IMR-90 (cell line): Measurements from ENCODE around the gene PTH1R. TPM values are rescaled to one million over a fixed set of nuclear protein-coding genes. Genes with fewer than 3 reads are reported as not detected.

Experiments used
- ATAC-seq: fragments of 200-7000 bp; cut with Tn5 transposase; 2 replicates; pipeline ENCODE4 v1.9.1; 2020; ENCODE audit warnings: low read depth, mild to moderate bottlenecking, moderate library complexity
- BruUV-seq: library from RNA; stranded (reverse); fragments of 400-500 nt; replicated peaks from 2 replicates; lab custom pipeline; 2021; lab: Mats Ljungman, UMichigan
- CTCF ChIA-PET: fragments of 300-600 bp; formaldehyde crosslinking; extraction: SDS; loops from one replicate; lab custom pipeline; 2021; ENCODE audit warnings: antibody characterized with exemption; lab: Yijun Ruan, JAX
- POLR2A ChIA-PET: fragments of 300-600 bp; sonication (Branson Sonifier 250); formaldehyde crosslinking; loops from one replicate; lab custom pipeline; 2022; ENCODE audit warnings: antibody characterized with exemption; ENCODE audit not compliant: unreplicated experiment; lab: Charles Lee
- DNase-seq: peaks from one replicate; pipeline ENCODE4 v3.0.0; 2013
- H2AFZ ChIP-seq: replicated peaks from 2 replicates; pipeline ENCODE3; 2013; ENCODE audit warnings: low read length, mild to moderate bottlenecking; ENCODE audit not compliant: poor library complexity
- H2AK5ac ChIP-seq: 2 replicates; pipeline ENCODE4 v1.6.1; 2013; ENCODE audit warnings: low read depth, low read length, inconsistent platforms
- H2AK9ac ChIP-seq: replicated peaks from 2 replicates; pipeline ENCODE3; 2013; ENCODE audit warnings: mild to moderate bottlenecking, low read depth, low read length, moderate library complexity; ENCODE audit not compliant: poor library complexity
- H2BK120ac ChIP-seq: 2 replicates; pipeline ENCODE4 v1.6.1; 2013; ENCODE audit warnings: low read depth, low read length, inconsistent platforms
- H2BK15ac ChIP-seq: 3 replicates; pipeline ENCODE4 v1.6.1; 2013; ENCODE audit warnings: low read depth, low read length, inconsistent platforms
- H2BK20ac ChIP-seq: 2 replicates; pipeline ENCODE4 v1.6.1; 2013; ENCODE audit warnings: low read depth, mild to moderate bottlenecking, inconsistent platforms, low read length, moderate library complexity
- H2BK5ac ChIP-seq: 2 replicates; pipeline ENCODE4 v1.6.1; 2013; ENCODE audit warnings: mild to moderate bottlenecking, low read depth, low read length, inconsistent platforms; ENCODE audit not compliant: poor library complexity, severe bottlenecking
- H3K14ac ChIP-seq: replicated peaks from 2 replicates; pipeline ENCODE4 v1.6.1; 2013; ENCODE audit warnings: low read depth, low read length, inconsistent platforms
- H3K18ac ChIP-seq: 2 replicates; pipeline ENCODE4 v1.6.1; 2013; ENCODE audit warnings: low read depth, low read length, control low read depth
- H3K23ac ChIP-seq: 2 replicates; pipeline ENCODE4 v1.6.1; 2013; ENCODE audit warnings: low read depth, low read length, inconsistent platforms
- H3K27ac ChIP-seq: 2 replicates; pipeline ENCODE4 v1.5.1; 2013; ENCODE audit warnings: mild to moderate bottlenecking, control low read depth, low read length; ENCODE audit not compliant: insufficient read depth
- H3K27me3 ChIP-seq: 2 replicates; pipeline ENCODE4 v1.6.1; 2013; ENCODE audit warnings: low read length; ENCODE audit not compliant: control insufficient read depth, insufficient read depth
- H3K36me3 ChIP-seq: 2 replicates; pipeline ENCODE4 v1.6.1; 2013; ENCODE audit warnings: low read length, mixed read lengths; ENCODE audit not compliant: control insufficient read depth, insufficient read depth
- H3K4ac ChIP-seq: 2 replicates; pipeline ENCODE4 v1.6.1; 2013; ENCODE audit warnings: low read depth, low read length, inconsistent platforms
- H3K4me1 ChIP-seq: 2 replicates; pipeline ENCODE4 v1.6.1; 2013; ENCODE audit warnings: low read length, mixed read lengths; ENCODE audit not compliant: control insufficient read depth, insufficient read depth
- H3K4me2 ChIP-seq: 2 replicates; pipeline ENCODE4 v1.6.1; 2013; ENCODE audit warnings: low read depth, mild to moderate bottlenecking, control low read depth, low read length, moderate library complexity
- H3K4me3 ChIP-seq: 2 replicates; pipeline ENCODE4 v1.5.1; 2013; ENCODE audit warnings: low read depth, mild to moderate bottlenecking, control low read depth, low read length, moderate library complexity; ENCODE audit not compliant: insufficient read depth
- H3K56ac ChIP-seq: 2 replicates; pipeline ENCODE4 v1.6.1; 2013; ENCODE audit warnings: low read length, inconsistent platforms; ENCODE audit not compliant: insufficient read depth; ENCODE audit errors: extremely low read depth
- H3K79me1 ChIP-seq, 2 experiments: 2 replicates each; pipeline ENCODE4 v1.6.1; 2013; ENCODE audit warnings: low read length in 2 of 2, inconsistent platforms in 1 of 2, low read depth in 1 of 2
- H3K9ac ChIP-seq: 2 replicates; pipeline ENCODE4 v1.6.1; 2013; ENCODE audit warnings: low read depth, low read length, control low read depth
- H3K9me1 ChIP-seq: 2 replicates; pipeline ENCODE4 v1.6.1; 2013; ENCODE audit warnings: low read length, inconsistent platforms; ENCODE audit not compliant: insufficient read depth
- H3K9me3 ChIP-seq: 2 replicates; pipeline ENCODE4 v1.6.1; 2013; ENCODE audit warnings: low read length; ENCODE audit not compliant: control insufficient read depth, insufficient read depth
- H4K20me1 ChIP-seq: 2 replicates; pipeline ENCODE4 v1.6.1; 2013; ENCODE audit warnings: low read length, inconsistent platforms; ENCODE audit not compliant: insufficient read depth
- H4K5ac ChIP-seq: 2 replicates; pipeline ENCODE4 v1.6.1; 2013; ENCODE audit warnings: mild to moderate bottlenecking, low read depth, low read length, control low read depth
- H4K8ac ChIP-seq, 2 experiments: 2 replicates each; pipeline ENCODE4 v1.6.1; 2013; ENCODE audit warnings: low read depth in 2 of 2, low read length in 2 of 2, control low read depth in 1 of 2, inconsistent platforms in 1 of 2
- H4K91ac ChIP-seq: 2 replicates; pipeline ENCODE4 v1.6.1; 2013; ENCODE audit warnings: low read depth, low read length, inconsistent platforms; ENCODE audit not compliant: insufficient read depth
- CHD1 ChIP-seq: IDR thresholded peaks from 2 replicates; pipeline ENCODE4 v1.6.1; 2012; ENCODE audit warnings: low read depth, low read length, improper control_type of control experiment
- CTCF ChIP-seq: conservative IDR thresholded peaks from 2 replicates; pipeline ENCODE4 v1.5.1; 2012; ENCODE audit warnings: mild to moderate bottlenecking, low read depth, low read length, improper control_type of control experiment
- MAZ ChIP-seq: IDR thresholded peaks from 2 replicates; pipeline ENCODE4 v1.6.1; 2012; ENCODE audit warnings: low read depth, mild to moderate bottlenecking, low read length, improper control_type of control experiment, moderate library complexity, borderline replicate concordance
- MXI1 ChIP-seq: IDR thresholded peaks from 2 replicates; pipeline ENCODE4 v1.6.1; 2012; ENCODE audit warnings: low read depth, mild to moderate bottlenecking, low read length, moderate library complexity, borderline replicate concordance
- RAD21 ChIP-seq: IDR thresholded peaks from 2 replicates; pipeline ENCODE4 v1.6.1; 2012; ENCODE audit warnings: low read length, improper control_type of control experiment
- WGBS, 2 experiments: methylation state at CpG; one replicate each; pipeline versions ENCODE4 v1.1.5 to v1.1.7; 2013; ENCODE audit warnings: missing lambda C conversion rate in 2 of 2; ENCODE audit not compliant: insufficient read length in 1 of 2; ENCODE audit errors: extremely low coverage in 2 of 2; 5-methylcytosine and 5-hydroxymethylcytosine counted together
- dilution Hi-C: fragments of 300-500 bp; cut with HindIII; formaldehyde crosslinking; loops from one replicate; pipeline ENCODE4 v1.14.3; 2018; ENCODE audit warnings: low sequenced_read_pairs; ENCODE audit not compliant: unreplicated experiment
- in situ Hi-C: fragments of 300-500 bp; cut with MboI; formaldehyde crosslinking; loops from 3 replicates; pipeline ENCODE4 v1.14.3; 2019; ENCODE audit warnings: low sequenced_read_pairs, inconsistent platforms, mixed read lengths
- intact Hi-C: fragments of 100-400 bp; cut with micrococcal nuclease; formaldehyde crosslinking; loops from 2 replicates; pipeline ENCODE4 v1.10.0; 2022
- polyA plus RNA-seq, 3 experiments: library from polyadenylated mRNA; depleted of rRNA; stranded (reverse); fragments of >200 nt; gene quantifications; 2 replicates each; pipeline ENCODE4 v1.2.3, GENCODE V29; 2012; ENCODE audit warnings: low replicate concordance in 1 of 3
- total RNA-seq: library from RNA; depleted of rRNA; stranded (reverse); fragments of >200 nt; gene quantifications from 2 replicates; pipeline ENCODE4 v1.2.3, GENCODE V29; 2012
- TF ChIP-seq, protein P1 (sequence below): fragments of 150-350 bp; IDR thresholded peaks from 2 replicates; pipeline ENCODE4 v1.6.1; 2017; ENCODE audit warnings: mild to moderate bottlenecking, antibody characterized with exemption, low read length, low read depth

PTH1R gene
- total and polyA plus RNA-seq, 2 of the 4 experiments (the other 2 are of a cell fraction): 0.15 to 0.18 TPM

- Histone ChIP-seq H3K56ac (0 out of 2 replicates have a peak overlapping the region, but pooled peaks have one; percentile 3), H3K4ac (peak overlapping the region; percentile 85), H2BK120ac (peak overlapping the region; percentile 36; the same call in 1 of the 2 replicates), H2BK15ac (no peak overlapping the region), H4K20me1 (no peaks in the 10 kb centered on the region), H3K23ac (peak overlapping the region; percentile 98), H3K27ac (peak overlapping the region; percentile 16; the same call in 1 of the 2 replicates), H2AK9ac (peak overlapping the region; percentile 79), H3K79me1 (no peaks in the 10 kb centered on the region), H3K18ac (peak overlapping the region; percentile 26; the same call in 1 of the 2 replicates), H3K4me3 (peak overlapping the region; percentile 23), H3K27me3 (peaks cover 3% of the 10 kb centered on the region; the same call in 1 of the 2 replicates), H2AFZ (peak overlapping the region; percentile 92), H3K9ac (peak overlapping the region; percentile 57), H3K4me1 (peaks cover 7% of the 10 kb centered on the region; the same call in 1 of the 2 replicates), H3K14ac (peak overlapping the region; percentile 95), H3K4me2 (peak overlapping the region; percentile 87), H4K5ac (peak overlapping the region; percentile 73), H3K9me3 (peaks cover 3% of the 10 kb centered on the region), H3K36me3 (no peaks in the 10 kb centered on the region), H3K9me1 (peaks cover 3% of the 10 kb centered on the region), H2BK20ac (0 out of 2 replicates have a peak overlapping the region, but pooled peaks have one; percentile 64), H2BK5ac (no peak overlapping the region), H4K91ac (peak overlapping the region; percentile 61; the same call in 1 of the 2 replicates), H2AK5ac (peak overlapping the region; percentile 90), H4K8ac (peak overlapping the region; percentile 93 to 94)
- peak; percentile 92 for ATAC-seq
- no peak for TF ChIP-seq CHD1
- TF ChIP-seq CTCF: peak; percentile 44
- TF ChIP-seq MXI1: no peak
- peak; percentile 2; the same call in 1 of the 2 replicates for TF ChIP-seq RAD21
- peak; percentile 45; the same call in 1 of the 2 replicates for TF ChIP-seq MAZ
- TF ChIP-seq, protein P1, sequence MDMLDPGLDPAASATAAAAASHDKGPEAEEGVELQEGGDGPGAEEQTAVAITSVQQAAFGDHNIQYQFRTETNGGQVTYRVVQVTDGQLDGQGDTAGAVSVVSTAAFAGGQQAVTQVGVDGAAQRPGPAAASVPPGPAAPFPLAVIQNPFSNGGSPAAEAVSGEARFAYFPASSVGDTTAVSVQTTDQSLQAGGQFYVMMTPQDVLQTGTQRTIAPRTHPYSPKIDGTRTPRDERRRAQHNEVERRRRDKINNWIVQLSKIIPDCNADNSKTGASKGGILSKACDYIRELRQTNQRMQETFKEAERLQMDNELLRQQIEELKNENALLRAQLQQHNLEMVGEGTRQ: no peak
- intact Hi-C loops (no loop called here), dilution Hi-C loops (no loop called here), in situ Hi-C loops (no loop called here)
- 1% methylated on average over 28 of the region's 53 CpGs; no CpG with 5 or more reads in 1 of the 2 experiments for WGBS, 2 experiments
- ChIA-PET CTCF (interaction anchor here (0.7 to 1.3 kb wide), 2 partner anchors 19 to 89 kb away, joined by 3 to 4 read pairs; no protein-coding TSS in a partner anchor), POLR2A (no interaction called here)
- DNase-seq: peak; percentile 57
- BruUV-seq: no TSS peak
Measured at GRCh38 chr3:46845860-46846623, 31.5 kb upstream of the PTH1R start.
